ENCODE data around the gene CD151.

GRCh38 chr11:823441-824291, 9.1 kb upstream of the CD151 start:
- TF ChIP-seq EP300 (IDR thresholded peaks at IDR 0.05): no peak
- TF ChIP-seq POLR2AphosphoS5 (IDR thresholded peaks at IDR 0.05): no peak
- no peak for TF ChIP-seq CTCF (IDR thresholded peaks at IDR 0.05)
- TF ChIP-seq POLR2A (IDR thresholded peaks at IDR 0.05): no peak

Measured in sigmoid colon (tissue), 4 donors.